T-helper 1 cell treated with Interleukin-12 subunit alpha and Interleukin-12 subunit beta and Interleukin-4 antibody, amounts not matched to agents 30 μg/mL and 1 μg/mL, for 36 hours (primary cell): Measurements from ENCODE around the gene MYH2.
"Not testable (repeated sequence)": the region's sequence is repeated elsewhere in the genome, so short reads cannot be mapped to it uniquely, and the experiment has no call there.

Experiments used
- H3K27ac Mint-ChIP-seq: one replicate; pipeline ENCODE4 v1.8.0; 2021; ENCODE audit warnings: mild to moderate bottlenecking, mixed read lengths
- H3K27me3 Mint-ChIP-seq: one replicate; pipeline ENCODE4 v1.8.0; 2021; ENCODE audit warnings: low read depth, mixed read lengths
- H3K36me3 Mint-ChIP-seq: one replicate; pipeline ENCODE4 v1.8.0; 2021; ENCODE audit warnings: low read depth, mixed read lengths
- H3K4me1 Mint-ChIP-seq: one replicate; pipeline ENCODE4 v1.8.0; 2021; ENCODE audit warnings: low read depth, mixed read lengths
- H3K4me3 Mint-ChIP-seq: one replicate; pipeline ENCODE4 v1.8.0; 2021; ENCODE audit warnings: mild to moderate bottlenecking, moderate library complexity, mixed read lengths
- H3K9me3 Mint-ChIP-seq: one replicate; pipeline ENCODE4 v1.8.0; 2021; ENCODE audit warnings: mixed read lengths

Gene MYH2

GRCh38 chr17:10549096-10549842 lies at the start of gene MYH2:
TSS of gene MYH2 (minus strand) at chr17:10549658. CDS start at chr17:10547920, 1,738 bp downstream.
- H3K36me3 Mint-ChIP-seq, result no peaks in the 10 kb centered on the region
- no peaks in the 10 kb centered on the region for H3K27me3 Mint-ChIP-seq
- no peak within 1 kb of the TSS for H3K4me3 Mint-ChIP-seq
- H3K27ac Mint-ChIP-seq, result no peak within 1 kb of the TSS
- H3K9me3 Mint-ChIP-seq, result no peaks in the 10 kb centered on the region
- H3K4me1 Mint-ChIP-seq, result no peaks in the 10 kb centered on the region

DNA sequence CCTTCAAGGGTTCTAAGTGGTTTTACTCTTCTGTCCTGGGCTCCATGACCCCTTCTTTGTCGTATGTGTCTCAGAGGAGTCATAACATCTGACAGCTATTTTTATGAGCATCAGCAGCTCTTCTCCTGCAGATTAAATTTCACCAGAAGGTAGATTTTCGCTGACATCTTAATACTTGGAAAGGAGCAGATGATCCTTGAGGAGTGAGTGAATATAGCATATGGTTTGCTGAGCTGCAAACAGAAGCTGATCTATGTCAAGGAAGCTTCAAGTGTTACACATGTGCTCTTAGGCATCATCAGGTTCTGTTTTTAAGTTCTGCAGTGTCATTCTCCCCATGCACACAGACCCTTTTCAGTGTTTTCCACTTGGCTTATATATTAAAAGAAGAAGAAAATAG lies 49.2 kb upstream of the MYH2 start:
- no peaks in the 10 kb centered on the region for H3K36me3 Mint-ChIP-seq
- H3K4me3 Mint-ChIP-seq, result no peak overlapping the region
- peaks cover 3% of the 10 kb centered on the region for H3K27me3 Mint-ChIP-seq
- H3K27ac Mint-ChIP-seq, result no peak overlapping the region
- no peaks in the 10 kb centered on the region for H3K4me1 Mint-ChIP-seq
- no peaks in the 10 kb centered on the region for H3K9me3 Mint-ChIP-seq

- Mint-ChIP-seq H3K4me1 (no peaks in the 10 kb centered on the region), H3K27ac (no peak overlapping the region), H3K27me3 (no peaks in the 10 kb centered on the region), H3K9me3 (no peaks in the 10 kb centered on the region), H3K36me3 (no peaks in the 10 kb centered on the region), H3K4me3 (no peak overlapping the region)
Observed at GRCh38 chr17:10589553-10590145, 40.2 kb upstream of the MYH2 start.

DNA sequence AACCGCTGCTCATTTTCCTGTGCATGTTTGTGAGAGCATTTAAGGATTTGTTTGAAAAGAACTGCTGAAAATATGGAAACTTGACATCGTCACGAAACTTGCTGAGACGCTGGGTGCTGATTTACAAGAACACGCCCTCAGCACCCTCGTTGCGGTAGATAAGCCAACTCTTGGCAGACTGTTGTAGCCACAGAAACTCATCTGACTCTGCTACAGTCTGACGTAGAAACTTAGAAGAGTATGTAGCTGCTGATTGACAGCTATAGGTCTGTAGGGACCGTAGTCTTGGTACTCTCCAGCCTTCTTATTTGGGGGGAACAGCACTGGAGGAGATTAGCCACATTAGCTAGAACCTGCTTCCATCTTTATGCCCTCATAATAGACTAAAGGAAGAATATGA lies 36.1 kb upstream of the MYH2 start:
- H3K27me3 Mint-ChIP-seq, result peaks cover 7% of the 10 kb centered on the region
- H3K4me3 Mint-ChIP-seq, result no peak overlapping the region
- H3K4me1 Mint-ChIP-seq, result no peaks in the 10 kb centered on the region
- no peak overlapping the region for H3K27ac Mint-ChIP-seq
- H3K36me3 Mint-ChIP-seq, result no peaks in the 10 kb centered on the region
- no peaks in the 10 kb centered on the region for H3K9me3 Mint-ChIP-seq

DNA sequence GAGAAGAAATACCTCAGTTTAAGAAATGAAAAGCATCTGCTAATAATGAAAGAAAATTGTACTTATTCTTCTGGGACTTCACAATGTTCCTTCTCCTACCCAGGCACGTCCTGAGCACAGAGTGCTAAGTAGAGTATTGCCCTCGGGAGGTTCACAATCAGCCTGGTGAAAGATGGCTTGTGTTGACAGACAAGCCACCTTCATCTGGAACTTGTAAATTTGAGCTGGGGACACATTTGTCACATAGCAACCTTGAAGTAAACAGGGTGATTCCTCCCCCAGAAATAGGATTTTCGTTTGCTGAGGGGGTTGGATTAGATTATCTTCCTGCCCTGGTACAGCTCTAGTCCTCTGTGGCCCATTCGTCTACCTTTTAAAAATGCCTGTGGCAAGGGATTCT lies 34.4 kb upstream of the MYH2 start:
- Mint-ChIP-seq H3K27ac (no peak overlapping the region), H3K4me3 (no peak overlapping the region)

GRCh38 chr17:10579270-10579669 lies 29.8 kb upstream of the MYH2 start:
- H3K4me1 Mint-ChIP-seq, result no peaks in the 10 kb centered on the region
- H3K36me3 Mint-ChIP-seq, result no peaks in the 10 kb centered on the region
- no peak overlapping the region for H3K27ac Mint-ChIP-seq
- no peak overlapping the region for H3K4me3 Mint-ChIP-seq
- H3K9me3 Mint-ChIP-seq, result no peaks in the 10 kb centered on the region
- peaks cover 11% of the 10 kb centered on the region for H3K27me3 Mint-ChIP-seq

More for the DNA sequence above, 34.4 kb upstream of the MYH2 start:
- Mint-ChIP-seq H3K9me3 (no peaks in the 10 kb centered on the region), H3K36me3 (no peaks in the 10 kb centered on the region), H3K4me1 (no peaks in the 10 kb centered on the region), H3K27me3 (peaks cover 11% of the 10 kb centered on the region)

DNA sequence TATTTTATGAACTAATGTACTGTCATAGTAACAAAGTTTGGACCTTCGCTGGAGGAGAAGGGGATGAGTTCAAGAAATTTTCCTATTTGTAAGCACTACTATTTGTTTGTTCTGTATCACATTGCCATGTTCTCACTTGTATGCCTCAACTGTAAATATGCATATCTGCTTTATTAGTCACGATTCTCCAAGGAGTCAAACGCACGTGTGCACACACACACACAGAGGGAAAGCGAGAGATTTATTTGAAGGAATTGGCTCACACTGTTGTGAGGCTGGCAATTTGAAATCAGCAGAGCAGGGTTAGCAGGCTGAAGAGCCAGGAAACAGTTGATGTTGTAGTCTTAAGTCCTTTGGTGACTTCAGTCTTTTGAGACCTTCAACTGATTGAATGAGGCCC lies 24.9 kb upstream of the MYH2 start:
- Mint-ChIP-seq H3K9me3 (no peaks in the 10 kb centered on the region), H3K4me1 (no peaks in the 10 kb centered on the region), H3K36me3 (no peaks in the 10 kb centered on the region), H3K27ac (no peak overlapping the region), H3K4me3 (no peak overlapping the region), H3K27me3 (peaks cover 5% of the 10 kb centered on the region)

DNA sequence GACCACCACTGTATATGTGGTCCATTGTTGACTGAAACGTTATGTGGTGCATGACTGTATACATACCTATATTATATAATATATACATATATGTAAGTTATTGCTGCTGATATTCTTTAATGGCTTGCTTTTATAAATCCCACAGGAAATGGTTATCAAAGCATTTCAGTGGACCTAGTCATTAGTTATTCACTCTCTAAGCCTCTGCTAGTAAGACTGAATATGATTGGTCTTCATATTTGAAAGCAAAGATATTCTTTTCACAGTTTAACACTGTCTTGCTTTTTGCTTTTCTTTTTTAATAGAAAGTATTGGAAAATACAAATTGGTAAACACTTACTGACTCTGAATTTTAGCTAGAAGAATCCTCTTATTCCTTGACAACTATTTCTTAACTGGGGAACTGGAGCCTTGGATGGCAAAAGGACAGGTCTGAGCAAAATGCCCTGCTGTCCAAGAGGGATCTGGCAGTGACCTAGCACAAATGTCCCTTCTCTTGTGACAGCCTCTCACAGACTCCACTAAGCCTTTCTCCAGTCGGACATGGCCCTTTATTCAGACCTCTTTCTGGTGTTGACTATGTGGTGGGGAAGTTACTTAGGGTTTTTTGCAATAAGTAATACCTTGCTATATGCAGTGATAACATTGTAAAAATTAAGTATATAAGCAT lies 14.7 kb upstream of the MYH2 start:
- Mint-ChIP-seq H3K4me1 (no peaks in the 10 kb centered on the region), H3K36me3 (no peaks in the 10 kb centered on the region), H3K4me3 (no peak overlapping the region), H3K27ac (no peak overlapping the region), H3K9me3 (no peaks in the 10 kb centered on the region), H3K27me3 (no peaks in the 10 kb centered on the region)

DNA sequence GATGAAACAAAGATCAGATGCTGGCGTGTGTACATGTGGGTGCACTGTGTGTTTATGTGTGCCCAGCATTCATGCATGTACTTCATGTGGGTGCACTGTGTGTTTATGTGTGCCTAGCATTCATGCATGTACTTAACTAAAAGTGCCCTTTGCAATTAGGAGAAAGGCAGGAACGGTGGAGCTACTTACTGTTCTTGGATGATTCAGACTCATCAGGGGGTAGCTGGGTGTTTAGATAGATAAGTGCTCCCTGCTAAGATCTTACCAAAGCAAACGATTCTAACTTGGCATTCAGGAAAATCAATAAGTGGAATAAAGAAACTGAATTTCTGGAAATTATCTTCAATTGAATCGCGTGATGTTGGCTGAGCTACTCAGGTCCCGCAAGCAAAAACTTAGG lies 8.6 kb upstream of the MYH2 start:
- Mint-ChIP-seq H3K9me3 (no peaks in the 10 kb centered on the region), H3K4me3 (no peak overlapping the region), H3K4me1 (no peaks in the 10 kb centered on the region), H3K36me3 (no peaks in the 10 kb centered on the region), H3K27ac (no peak overlapping the region), H3K27me3 (no peaks in the 10 kb centered on the region)

DNA sequence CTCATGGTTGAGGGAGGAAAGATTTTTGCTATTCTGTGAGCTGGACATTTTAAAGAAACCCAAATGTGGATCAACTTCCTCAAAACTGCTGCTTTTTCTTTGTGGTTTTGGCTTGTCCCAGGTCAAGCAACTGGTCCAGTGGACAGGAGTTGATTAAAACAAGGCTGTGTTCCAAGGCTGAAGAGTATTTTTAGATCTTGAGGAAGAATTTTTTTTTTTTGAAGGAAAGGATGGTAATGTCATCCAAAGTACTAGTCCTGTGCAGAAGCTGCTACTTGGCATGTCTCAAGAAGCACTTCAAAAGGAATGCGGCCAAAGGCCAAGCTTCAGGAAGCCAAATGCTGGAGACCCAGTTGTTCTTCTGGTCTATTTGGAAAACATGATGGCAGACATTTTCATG lies 8.0 kb upstream of the MYH2 start:
- H3K9me3 Mint-ChIP-seq, result no peaks in the 10 kb centered on the region
- H3K27ac Mint-ChIP-seq, result no peak overlapping the region
- H3K27me3 Mint-ChIP-seq, result no peaks in the 10 kb centered on the region
- H3K4me1 Mint-ChIP-seq, result no peaks in the 10 kb centered on the region
- H3K4me3 Mint-ChIP-seq, result no peak overlapping the region
- no peaks in the 10 kb centered on the region for H3K36me3 Mint-ChIP-seq

DNA sequence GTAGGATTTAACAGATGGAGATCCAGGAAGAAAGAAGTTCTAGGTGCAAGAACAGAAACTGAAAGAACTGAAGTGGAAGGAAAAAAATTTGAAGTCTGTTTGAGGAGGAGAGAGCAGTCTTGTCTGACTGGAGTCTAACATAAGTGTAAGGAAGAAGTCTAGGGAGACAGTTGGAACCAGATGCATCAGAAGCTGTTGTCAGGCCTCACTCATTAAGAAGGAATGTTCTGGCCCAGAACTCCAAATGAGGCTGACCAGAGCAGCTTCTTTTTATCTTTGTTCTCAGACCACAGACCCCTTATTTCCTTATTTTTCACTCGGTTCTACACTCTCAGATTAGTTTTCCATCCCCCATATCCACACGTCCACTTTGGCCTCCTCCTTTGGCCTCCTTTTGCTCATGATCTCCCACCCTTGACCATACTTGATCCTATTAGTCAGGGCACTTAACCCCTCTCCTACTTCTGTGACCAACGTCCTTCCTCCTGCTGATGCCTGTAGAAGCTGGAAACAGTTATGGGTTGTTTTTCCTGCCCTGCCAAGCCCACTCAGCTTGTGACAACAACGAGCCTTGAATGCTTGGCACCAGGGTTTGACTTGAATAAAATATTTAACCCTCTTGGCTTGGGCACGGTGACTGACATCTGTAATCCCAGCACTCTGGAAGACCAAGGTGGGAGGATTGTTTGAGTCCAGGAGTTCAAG lies 7.0 kb upstream of the MYH2 start:
- Mint-ChIP-seq H3K4me3 (no peak overlapping the region), H3K9me3 (no peaks in the 10 kb centered on the region), H3K36me3 (no peaks in the 10 kb centered on the region), H3K27me3 (no peaks in the 10 kb centered on the region), H3K4me1 (no peaks in the 10 kb centered on the region), H3K27ac (no peak overlapping the region)

- no peaks in the 10 kb centered on the region for H3K27me3 Mint-ChIP-seq
- H3K36me3 Mint-ChIP-seq, result no peaks in the 10 kb centered on the region
- H3K4me1 Mint-ChIP-seq, result no peaks in the 10 kb centered on the region
- no peak overlapping the region for H3K27ac Mint-ChIP-seq
- H3K4me3 Mint-ChIP-seq, result no peak overlapping the region
- no peaks in the 10 kb centered on the region for H3K9me3 Mint-ChIP-seq
Observed at GRCh38 chr17:10550014-10550413, 556 bp upstream of the MYH2 start.

- Mint-ChIP-seq H3K27ac (no peak overlapping the region), H3K36me3 (no peaks in the 10 kb centered on the region), H3K4me3 (no peak overlapping the region), H3K9me3 (peaks cover under 1% of the 10 kb centered on the region), H3K27me3 (no peaks in the 10 kb centered on the region), H3K4me1 (no peaks in the 10 kb centered on the region)
Observed at GRCh38 chr17:10547351-10547750, 2.1 kb downstream of the MYH2 start.

GRCh38 chr17:10543486-10543885 lies 6.0 kb downstream of the MYH2 start:
- not testable (repeated sequence) for H3K4me1 Mint-ChIP-seq, H3K27me3 Mint-ChIP-seq, H3K4me3 Mint-ChIP-seq, H3K27ac Mint-ChIP-seq, H3K36me3 Mint-ChIP-seq
- H3K9me3 Mint-ChIP-seq, result peaks cover 17% of the 10 kb centered on the region

DNA sequence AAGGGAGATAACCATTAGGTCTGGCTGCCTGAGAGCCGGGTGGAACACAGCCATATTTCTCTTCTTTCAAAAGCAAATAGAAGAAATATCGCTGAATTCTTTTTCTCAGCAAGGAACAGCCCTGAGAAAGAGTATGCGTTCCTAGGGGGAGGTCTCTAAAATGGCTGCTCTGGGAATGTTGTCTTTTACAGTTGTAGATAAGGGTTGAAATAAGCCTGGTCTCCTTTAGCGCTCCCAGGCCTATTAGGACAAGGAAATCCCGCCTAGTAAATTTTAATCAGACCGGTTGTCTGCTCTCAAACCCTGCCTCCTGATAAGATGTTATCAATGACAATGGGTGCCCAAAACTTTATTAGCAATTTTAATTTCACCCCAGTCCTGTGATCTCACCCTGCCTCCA lies 8.3 kb downstream of the MYH2 start:
- not testable (repeated sequence) for H3K4me1 Mint-ChIP-seq, H3K36me3 Mint-ChIP-seq, H3K27ac Mint-ChIP-seq, H3K27me3 Mint-ChIP-seq, H3K4me3 Mint-ChIP-seq
- peaks cover 17% of the 10 kb centered on the region for H3K9me3 Mint-ChIP-seq
